Ramos (cell line): ENCODE results near the gene RNLS.

ENCODE experiments used
- in situ Hi-C: fragments of 300-500 bp; cut with MboI; formaldehyde crosslinking; loops from one replicate; pipeline ENCODE4 v1.14.3; 2022; ENCODE audit warnings: low sequenced_read_pairs; ENCODE audit not compliant: unreplicated experiment

The RNLS gene

DNA sequence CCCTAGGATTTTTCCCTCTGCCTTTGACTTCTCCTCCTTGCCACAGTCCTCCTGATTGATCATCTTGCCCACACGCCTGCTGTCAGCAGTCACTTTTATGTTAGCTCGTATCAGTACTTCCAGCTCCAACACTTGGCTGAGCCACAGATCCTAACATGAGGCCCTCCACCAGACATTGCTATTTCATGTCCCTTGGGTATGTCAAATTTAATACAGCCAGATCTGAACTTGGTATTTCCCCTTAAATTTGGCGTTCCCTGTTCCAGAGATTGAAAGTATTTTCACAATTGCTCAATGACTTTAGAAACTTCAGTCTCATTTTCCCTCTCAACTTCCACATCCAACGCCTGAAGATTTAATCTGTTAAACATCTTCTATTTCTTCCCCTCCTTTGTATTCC, 140.4 kb downstream of the RNLS start:
- in situ Hi-C loops, result no loop called here

DNA sequence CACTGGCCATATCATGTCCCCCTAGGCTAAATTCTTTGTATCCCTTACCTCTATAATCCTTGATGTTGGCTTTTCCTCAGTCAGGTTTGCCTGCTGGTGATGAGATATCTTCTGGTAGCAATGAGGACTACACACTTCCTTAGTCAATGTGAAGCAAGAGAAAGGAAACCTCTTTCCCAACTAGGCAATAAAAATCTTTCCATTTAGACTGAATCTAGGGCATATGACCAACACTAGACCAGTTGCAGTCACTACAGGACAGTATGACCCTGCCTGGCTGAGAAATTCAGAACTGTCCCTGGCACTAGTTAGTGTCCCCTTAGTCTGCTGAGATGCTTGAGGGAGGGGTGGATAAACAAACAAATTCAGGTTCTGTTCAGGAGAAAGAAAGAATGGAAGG, 142.6 kb downstream of the RNLS start:
- in situ Hi-C loops, result no loop called here

DNA sequence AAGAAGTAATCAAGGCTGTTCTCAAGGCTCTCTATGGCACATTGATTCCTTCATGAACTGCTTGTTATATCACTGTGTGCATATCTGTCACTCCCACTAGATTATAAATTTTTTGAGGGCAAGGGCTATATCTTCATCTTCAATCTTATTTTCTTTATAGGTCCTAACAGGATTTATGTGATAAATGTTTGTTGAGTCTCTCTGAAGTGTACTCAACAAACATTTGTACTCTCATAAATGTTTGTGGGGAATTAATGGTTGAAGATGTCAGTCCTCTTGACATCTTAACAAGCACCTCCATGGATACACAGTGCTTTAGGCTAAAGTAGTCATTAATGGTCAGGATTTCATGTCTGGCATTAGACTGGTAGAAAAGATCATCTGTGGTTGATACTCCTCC, 143.2 kb downstream of the RNLS start:
- in situ Hi-C loops, result no loop called here

DNA sequence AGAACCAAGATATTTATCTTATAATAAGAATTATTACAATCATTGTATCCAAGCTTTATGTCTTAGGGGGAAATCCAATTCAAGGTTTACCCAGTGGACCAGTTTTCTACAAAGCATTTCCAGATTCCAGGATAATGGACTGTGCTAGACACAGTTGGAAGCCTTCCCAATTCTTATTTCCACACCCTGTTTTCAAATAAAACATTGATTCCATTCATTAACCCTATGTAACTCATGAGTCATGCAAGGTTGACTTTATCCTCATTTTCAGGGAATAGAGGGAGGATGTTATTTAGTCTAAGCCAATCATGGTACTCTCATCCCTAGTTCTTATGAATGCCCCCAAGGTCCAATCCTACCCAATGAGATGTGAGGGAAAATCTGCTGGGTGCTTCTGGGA, 145.7 kb downstream of the RNLS start:
- in situ Hi-C loops, result no loop called here

DNA sequence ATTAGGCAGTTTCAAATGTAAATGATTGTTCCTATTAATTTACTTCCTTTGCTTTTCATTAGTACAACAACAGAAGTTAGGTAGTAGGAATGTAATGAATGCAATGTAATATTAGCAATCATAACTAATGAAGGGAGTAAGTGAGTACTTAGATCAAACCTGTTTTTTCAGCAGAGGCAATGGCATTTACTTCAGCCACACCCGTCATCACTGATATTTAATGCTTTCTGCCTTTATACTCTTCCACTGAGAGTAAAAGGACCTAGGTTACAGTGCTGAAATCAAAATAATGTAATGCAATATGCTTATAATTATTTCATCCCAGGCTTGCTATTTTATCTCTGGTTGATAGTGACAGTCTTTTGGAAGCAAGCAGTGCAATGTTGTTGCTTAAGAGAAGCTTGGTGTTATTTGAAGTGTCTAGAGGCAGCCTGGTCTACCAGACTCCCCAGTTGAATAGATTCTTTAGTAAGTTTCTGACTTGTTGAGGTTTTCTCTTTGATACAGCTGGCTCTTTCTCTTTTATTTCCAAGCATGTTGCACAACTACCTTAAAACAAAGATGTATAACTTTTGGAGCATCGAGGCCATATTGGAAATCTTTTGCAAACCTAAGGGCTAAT, 149.4 kb downstream of the RNLS start:
- in situ Hi-C loops, result no loop called here

DNA sequence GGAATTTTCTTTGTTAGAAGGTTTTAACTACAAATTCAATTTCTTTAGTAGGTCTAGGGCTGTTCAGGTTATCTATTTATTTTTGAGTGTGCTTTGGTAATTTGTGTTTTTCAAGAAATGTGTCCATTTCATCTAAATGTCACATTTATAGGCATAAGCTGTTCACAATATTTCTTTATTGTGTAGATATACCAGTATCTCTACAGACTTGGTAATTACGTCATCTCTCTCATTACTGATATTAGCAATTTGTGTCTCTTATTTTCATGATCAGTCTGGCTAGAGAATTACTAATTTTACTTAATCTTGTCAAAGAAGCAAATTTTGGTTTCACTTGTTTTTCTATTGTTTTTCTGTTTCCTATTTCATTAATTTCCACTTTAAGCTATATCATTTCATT, 152.0 kb downstream of the RNLS start:
- in situ Hi-C loops, result no loop called here

DNA sequence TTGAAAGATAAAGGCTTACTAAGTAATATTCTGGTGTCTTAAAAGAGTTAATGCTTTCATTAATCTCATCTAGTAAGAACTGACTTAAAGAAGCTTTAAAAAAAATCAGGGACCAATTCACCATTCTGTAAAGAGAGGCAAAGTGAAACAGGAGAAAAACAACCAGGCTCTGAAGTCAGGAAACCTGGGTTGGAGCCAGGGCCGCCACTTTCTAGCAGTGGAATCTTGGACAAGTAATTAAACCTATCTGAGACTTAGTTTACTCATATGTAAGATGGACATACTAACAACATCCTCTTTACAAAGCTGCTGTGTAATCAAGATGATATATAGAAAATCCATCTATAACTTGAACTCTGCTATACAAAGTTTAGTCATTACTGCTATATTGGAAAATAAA, 154.1 kb downstream of the RNLS start:
- in situ Hi-C loops, result no loop called here

DNA sequence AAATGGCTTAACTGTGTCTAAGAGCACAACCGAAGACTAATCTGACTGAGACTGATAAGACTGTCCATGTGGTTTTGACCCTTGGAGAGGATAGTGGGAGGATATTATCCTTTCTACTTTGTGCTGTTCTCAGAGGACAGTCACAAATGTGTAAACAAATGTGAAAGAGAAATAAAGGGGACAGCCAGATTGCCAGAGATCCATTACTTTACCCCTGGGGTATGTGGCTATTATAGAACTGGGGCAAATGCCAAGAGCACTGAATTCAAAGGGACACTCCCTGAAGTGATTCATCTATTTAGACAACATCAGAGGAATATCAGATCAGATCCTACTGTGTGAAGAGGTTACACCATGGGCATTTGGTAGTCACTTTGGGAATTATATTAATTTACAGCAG, 154.7 kb downstream of the RNLS start:
- in situ Hi-C loops, result no loop called here

DNA sequence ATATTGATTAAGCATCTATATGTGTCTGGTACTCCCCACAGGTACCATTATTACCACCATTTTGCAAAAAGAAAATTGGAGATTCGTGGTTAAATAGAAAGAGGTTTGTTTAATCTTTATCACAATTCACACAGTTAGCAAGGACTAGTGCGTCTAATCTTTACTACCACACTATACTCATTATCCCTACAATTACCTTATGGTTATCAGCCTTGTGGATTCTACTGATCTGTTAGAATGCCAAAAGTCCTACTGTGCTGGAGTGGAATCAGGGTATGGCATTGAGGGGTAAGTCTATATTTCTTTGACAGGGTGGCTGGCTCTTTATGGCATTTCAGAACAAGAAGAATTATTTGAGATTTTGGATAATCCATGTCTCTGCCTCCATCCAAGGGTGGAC, 156.1 kb downstream of the RNLS start:
- in situ Hi-C loops, result no loop called here

DNA sequence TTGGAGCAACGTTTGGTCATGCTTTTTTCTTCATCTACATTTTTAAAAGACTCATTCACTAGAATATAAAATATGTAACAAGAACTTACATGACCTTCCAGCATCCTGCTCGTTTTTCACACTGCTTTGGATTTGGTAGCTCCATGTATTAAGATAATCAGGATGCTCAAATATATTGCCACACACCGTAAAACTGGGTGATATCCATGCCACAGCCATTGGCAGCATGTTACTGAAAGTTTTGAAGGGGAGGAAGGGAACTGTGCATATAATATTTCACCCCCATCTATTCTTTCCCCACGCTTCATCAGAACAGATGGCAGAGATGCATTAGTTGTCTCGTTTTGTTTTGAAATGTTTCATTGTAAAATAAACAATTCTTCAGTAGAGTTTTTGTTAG, 158.2 kb downstream of the RNLS start:
- in situ Hi-C loops, result no loop called here

DNA sequence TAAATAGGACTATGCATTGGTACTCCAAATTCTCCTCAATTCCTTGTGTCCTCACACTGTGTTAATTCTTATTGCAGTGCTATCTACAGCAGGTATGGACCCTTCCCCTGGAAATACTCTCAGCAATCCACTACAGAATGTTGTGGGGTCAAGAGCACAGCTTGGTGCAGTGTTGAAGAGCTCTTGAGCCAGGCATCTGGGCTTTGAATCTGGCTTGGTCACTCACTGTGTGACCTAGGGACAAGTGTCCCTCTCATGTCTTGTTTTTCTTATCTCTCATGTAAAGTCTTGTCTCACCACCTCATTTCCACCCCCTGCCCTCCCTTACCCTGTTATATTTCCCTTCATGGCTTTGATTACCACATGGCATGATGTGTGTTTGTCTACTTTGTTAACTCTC, 159.4 kb downstream of the RNLS start:
- in situ Hi-C loops, result no loop called here

DNA sequence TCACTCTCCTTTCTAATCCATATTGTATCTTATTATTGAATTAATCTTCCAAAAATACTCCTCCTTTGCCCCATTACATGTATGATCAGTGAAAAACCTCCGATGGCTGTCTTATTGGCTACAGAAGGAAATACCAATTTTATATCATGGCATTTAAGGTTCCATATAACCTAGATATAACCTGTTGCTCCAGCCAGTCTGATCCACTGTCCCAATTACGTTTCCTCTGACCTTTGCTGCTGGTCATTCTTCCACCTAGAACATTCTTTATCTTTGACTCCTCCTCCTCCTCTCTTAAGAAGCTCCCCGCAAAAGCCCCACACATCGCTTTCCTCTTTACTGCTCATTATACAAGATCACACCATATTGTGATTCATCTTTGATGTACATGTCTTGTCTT, 161.5 kb downstream of the RNLS start:
- in situ Hi-C loops, result no loop called here

DNA sequence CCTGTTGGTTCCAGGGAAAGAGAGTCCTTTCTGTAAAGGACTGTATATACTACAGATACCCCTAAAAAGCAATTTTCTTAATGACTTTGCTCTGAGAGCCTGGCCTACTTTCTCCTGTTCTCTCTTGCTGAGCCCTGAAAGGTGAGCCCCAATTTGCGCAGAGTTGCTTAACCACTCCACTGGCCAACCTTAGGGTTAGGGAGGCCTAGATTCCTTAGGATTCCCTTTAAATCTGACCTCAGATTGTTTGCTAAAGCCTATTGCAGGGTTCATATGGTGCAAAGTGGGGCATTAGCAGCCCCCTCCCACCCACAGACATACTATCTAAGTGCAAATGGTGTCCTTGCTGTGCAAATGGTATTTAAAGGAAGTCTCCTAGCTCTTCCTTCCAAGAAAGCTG, 164.2 kb downstream of the RNLS start:
- in situ Hi-C loops, result no loop called here

DNA sequence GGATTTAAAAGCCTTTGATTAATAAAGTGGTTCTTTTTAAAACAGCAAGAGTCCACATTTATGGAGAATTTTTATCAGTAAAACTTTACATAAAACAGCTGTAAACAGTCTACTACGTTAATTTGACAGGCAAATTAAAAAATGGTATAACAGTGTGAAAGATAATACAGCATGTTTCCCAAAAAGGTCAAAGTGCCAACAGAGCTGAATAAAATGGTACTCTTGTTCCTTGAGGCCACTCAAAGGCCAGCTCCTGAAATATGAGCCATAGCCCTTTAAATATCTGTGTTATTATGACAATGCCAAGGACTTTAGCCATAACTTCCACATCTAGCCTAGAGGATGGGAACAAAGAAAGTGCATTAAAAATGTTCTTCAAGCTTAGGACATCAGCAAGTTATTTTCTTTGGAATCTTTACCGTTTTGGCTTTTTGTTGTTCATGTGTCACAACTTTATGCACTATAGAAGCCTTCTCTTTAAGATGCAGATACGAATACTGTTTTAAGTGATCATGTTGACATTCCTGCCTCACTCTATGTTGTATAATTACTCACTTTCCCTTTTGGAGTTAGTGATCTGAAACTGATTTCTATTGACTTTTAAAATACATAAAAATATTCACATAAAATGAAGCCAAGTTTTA, 165.6 kb downstream of the RNLS start:
- in situ Hi-C loops, result no loop called here

DNA sequence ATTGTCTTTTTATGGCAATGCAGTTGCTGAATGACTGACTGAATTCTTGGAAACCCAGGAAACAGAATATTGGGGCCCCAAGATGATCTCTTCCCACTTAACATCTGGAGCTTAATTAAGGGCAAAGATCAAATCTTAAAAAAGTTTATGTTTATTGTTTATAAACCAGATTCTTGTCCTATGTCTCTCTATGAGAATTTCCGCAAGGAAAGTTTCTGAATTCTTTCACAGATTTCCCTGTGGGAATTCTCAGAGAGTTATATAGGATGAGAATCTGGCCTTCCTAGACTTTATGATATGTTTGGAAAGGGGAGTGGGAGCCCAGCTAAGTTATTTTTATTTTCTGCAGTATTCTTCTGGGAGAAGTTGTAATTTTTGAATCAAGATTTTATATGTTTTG, 166.3 kb downstream of the RNLS start:
- in situ Hi-C loops, result no loop called here

DNA sequence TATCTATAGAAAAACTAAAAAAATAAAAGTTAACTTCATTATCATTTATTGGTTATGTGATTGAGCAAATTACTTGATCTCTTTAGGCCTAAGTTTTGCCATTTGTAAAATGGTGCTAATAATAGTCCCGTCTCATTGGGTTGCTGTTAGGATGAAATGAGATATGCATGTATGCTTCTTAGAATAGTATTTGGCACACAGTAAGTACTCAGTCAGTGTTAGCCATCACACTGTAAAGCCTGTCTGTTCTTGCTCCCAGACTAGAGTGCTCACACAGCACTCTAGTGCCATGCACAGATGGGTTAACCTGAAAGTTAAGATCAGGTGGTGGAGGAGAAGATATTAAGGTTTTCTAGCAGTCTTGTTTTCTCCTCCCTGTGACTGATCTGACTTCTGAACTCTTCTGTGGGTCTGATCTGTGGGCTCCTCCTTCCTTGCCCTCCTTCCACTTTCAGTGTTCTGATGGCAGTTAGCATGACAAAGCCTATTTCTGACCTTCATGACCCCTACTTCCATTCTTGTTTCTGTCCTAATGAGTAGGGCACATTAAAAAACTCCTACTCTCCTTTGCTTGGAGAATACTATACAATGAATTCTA, 167.5 kb downstream of the RNLS start:
- in situ Hi-C loops, result no loop called here

DNA sequence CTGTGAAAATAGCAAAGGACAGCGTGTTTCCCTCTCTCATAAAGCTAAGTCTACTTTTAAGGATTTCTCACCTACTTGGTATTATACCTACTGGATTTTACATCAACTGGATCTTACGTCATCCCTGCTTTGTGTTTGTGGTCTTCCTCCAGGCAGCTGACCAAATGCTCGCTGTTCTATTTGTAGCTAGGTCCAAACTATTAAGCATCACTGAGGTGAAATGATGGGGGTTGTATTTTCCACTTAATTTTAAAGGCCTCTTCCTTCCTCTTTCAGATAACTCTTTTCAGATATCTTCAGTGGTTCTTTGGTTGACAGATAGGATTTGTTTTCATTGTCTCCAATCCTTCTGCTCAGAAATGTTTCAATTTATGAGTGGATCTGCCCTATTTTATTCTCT, 169.7 kb downstream of the RNLS start:
- in situ Hi-C loops, result no loop called here

DNA sequence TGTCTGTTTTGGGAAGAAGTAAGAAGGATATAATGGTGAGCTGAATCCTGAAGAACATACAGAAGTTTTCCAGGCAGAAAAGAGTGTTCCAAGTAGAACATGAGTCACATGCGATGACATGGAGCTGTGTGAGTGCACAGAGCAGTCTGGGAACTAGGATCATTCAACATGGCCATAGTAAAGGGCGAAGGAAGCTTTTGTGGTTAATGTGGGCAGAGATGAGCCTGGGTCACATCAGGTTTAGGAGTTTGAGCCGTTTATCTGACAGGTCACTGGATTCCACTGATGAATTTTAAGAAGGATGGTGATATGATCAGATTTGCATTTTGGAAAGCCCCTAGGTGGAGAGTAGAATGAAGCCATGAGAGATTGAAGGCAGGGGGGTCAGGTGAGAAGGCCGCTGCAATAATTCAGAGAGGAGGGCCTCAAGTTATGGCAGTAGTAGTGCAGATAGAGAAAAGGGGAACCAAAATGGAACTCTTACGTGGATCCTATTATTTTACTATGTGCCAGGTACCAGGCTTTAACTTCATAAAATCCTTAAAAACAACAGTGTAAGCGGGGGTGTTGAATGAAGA, 171.3 kb downstream of the RNLS start:
- in situ Hi-C loops, result no loop called here

DNA sequence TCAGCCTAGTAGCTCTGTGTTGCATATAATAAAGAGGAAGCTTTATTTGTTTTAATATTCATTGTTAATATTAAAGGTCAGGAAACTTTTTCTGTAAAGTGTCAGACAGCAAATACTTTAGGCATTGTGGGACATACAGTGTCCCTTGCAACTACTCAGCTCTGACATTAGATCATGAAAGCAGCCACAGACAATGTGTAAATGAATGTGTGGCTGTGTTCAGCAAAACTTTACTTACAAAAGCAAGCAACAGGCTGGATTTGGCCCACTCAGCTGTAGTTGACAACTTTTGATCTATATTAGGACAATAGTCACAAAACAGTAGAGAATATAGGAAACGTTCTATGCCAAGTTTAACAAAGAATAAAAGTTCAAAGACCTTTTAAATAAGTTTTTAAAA, 173.3 kb downstream of the RNLS start:
- in situ Hi-C loops, result no loop called here

DNA sequence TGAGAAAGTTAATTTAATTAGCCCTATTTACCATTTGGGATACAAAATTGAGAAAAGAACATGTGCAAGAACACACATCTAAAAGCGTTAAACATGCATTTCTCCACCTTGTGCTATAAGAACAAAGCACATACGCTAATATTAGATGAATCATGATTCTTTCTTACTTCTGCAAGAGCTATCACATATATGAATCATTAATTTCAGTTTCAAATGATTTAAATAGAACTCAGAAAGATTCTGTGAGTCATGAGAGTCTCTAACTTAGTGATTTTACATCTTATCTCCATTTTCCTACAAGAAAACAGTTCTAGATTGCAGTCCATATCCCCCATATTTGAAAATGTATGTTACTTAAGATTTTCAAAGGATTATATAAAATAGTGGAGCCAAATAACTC, 173.9 kb downstream of the RNLS start:
- in situ Hi-C loops, result no loop called here

DNA sequence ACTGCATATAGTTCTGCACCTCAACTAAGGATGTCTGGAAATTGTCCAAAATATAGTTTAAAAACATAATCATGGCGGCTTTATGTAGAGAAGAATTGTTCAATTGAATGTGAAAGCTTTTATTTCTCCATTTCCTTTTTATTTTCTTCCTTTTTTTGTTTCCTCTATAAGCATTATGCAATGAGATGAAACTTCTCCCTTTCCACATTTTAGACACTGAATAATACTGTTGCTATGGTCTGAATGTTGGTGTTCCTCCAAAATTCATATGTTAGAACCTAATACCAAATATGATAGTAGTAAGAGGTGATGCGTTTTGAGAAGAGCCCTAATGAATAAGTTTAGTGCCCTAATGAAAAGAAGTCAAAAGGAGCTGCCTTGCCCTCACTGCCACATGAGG, 175.0 kb downstream of the RNLS start:
- in situ Hi-C loops, result no loop called here

DNA sequence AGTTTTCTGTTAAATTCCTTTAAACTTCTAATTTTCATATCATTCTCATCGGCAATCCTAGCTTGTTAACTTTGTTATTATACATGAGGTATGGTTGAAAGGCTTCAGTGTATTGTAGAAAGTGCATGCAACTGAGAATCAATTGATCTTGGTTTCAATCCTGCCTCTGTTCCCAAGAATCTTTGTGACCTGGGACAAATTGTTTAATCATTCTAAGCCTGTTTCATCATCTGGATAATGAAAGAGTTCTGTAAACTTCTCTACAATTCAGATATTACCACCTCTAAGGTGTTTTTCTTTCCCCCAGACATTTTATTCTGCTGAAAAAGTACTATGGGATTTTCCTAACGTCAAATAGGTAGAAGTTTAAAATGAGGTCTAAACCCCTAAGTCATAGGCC, 179.0 kb downstream of the RNLS start:
- in situ Hi-C loops, result no loop called here
